ENCODE measurements around the gene VAMP2.

VAMP2 gene

DNA sequence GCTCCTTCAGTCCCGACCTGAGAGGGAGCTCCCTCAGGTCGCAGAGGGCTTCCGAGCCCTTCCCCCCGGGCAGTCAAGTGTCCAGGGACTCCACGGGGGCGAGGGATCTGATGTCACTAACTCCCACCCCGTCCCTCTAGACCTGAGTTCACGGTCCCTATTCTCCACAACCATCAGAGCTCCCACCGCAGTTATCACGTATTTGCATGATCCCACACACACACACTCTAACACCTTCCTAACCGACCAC is 6.8 kb downstream of the VAMP2 start (continued):
- TF ChIP-seq ZFP69B (tag by site-specific recombination; IDR thresholded peaks at IDR 0.05), result peak; percentile 63; the same call in 1 of the 2 replicates
- TF ChIP-seq ZBTB7A (tag by site-specific recombination; IDR thresholded peaks at IDR 0.05; ENCODE audit: low read depth), result 0 out of 2 replicates have a peak, but pooled peaks have one; percentile 30
- TF ChIP-seq, protein P1, sequence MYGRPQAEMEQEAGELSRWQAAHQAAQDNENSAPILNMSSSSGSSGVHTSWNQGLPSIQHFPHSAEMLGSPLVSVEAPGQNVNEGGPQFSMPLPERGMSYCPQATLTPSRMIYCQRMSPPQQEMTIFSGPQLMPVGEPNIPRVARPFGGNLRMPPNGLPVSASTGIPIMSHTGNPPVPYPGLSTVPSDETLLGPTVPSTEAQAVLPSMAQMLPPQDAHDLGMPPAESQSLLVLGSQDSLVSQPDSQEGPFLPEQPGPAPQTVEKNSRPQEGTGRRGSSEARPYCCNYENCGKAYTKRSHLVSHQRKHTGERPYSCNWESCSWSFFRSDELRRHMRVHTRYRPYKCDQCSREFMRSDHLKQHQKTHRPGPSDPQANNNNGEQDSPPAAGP (tag by site-specific recombination; IDR thresholded peaks at IDR 0.05), result peak; percentile 80; the same call in 1 of the 2 replicates
- TF ChIP-seq, protein P2, sequence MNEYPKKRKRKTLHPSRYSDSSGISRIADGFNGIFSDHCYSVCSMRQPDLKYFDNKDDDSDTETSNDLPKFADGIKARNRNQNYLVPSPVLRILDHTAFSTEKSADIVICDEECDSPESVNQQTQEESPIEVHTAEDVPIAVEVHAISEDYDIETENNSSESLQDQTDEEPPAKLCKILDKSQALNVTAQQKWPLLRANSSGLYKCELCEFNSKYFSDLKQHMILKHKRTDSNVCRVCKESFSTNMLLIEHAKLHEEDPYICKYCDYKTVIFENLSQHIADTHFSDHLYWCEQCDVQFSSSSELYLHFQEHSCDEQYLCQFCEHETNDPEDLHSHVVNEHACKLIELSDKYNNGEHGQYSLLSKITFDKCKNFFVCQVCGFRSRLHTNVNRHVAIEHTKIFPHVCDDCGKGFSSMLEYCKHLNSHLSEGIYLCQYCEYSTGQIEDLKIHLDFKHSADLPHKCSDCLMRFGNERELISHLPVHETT (tag by site-specific recombination; IDR thresholded peaks at IDR 0.05), result peak; percentile 81; the same call in 1 of the 2 replicates
- no peak for TF ChIP-seq ZNF521 (tag by site-specific recombination; IDR thresholded peaks at IDR 0.05)

DNA sequence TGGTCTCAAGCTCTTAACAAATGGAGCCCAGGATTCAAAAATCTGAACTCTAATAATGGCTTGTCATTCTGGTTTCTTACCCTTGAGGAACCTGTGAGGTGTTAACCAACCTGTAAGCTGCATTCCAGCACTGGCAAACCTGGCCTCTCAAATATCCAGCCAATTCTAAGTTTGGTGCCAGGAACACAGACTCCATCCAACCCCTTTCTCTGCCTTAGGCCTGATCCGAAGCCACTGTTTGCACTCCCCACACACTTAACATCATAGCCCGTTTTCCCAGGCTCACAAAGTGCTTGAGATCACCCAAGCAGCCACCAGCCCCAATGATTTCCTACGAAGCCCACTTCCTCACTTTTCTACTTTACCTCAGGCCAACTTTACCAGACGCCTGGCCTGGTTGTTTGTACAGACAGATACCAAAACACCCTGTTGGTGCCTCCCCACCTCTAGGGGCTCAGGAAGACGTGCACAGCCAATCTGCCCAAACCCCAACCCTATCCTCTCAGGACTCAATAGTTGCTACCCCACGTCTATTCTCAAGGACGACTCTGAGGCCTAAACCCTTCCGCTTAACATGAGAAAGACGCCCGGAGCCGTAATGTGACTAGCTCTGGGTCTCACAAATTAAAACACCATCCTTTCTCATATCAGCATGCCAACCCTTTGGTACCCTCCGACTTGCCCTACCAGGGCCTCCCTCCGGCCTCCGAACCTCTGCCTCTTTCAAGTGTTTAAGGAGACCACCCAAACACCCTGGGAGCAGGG is 7.3 kb downstream of the VAMP2 start:
- peak overlapping the region; percentile 74 for H3K27ac ChIP-seq (ENCODE audit: extremely low read depth, low read depth, low read length)
- TF ChIP-seq ZNF23 (tag by site-specific recombination; IDR thresholded peaks at IDR 0.05; ENCODE audit: borderline replicate concordance) (no peak), ZNF391 (tag by site-specific recombination; IDR thresholded peaks at IDR 0.05; ENCODE audit: borderline replicate concordance, low read depth) (0 out of 2 replicates have a peak, but pooled peaks have one; percentile 9)

DNA sequence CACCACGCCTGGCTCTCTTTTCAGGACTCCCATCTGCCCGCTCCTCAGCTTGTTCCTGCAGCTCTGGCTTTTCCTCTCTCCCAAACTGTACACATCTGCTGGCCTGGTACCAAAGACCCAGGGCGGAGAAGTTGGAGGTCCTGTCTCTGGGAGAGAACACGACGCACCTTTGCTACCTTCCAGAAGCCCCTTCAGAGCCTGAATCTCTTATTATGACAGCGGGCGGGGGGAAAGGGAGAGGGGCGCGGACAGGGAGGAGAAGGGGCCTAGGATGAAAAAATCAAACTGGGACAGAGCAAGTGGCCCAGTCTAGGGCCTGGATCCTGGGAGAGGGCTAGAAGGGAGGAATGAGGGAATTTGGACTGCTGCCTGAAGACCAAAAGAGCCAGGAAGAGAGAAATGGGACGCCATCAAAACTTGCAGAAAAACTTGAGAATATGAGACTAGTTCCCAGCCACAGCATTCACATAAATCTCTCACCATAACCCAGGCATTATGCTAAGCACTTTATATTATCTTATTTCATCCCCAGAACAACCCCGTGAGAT is 8.1 kb downstream of the VAMP2 start:
- peak; percentile 7; the same call in 1 of the 2 replicates for TF ChIP-seq ZNF561 (tag by site-specific recombination; IDR thresholded peaks at IDR 0.05; ENCODE audit: borderline replicate concordance)
- TF ChIP-seq ZNF473 (tag by site-specific recombination; IDR thresholded peaks at IDR 0.05), result no peak
- TF ChIP-seq, protein P3, sequence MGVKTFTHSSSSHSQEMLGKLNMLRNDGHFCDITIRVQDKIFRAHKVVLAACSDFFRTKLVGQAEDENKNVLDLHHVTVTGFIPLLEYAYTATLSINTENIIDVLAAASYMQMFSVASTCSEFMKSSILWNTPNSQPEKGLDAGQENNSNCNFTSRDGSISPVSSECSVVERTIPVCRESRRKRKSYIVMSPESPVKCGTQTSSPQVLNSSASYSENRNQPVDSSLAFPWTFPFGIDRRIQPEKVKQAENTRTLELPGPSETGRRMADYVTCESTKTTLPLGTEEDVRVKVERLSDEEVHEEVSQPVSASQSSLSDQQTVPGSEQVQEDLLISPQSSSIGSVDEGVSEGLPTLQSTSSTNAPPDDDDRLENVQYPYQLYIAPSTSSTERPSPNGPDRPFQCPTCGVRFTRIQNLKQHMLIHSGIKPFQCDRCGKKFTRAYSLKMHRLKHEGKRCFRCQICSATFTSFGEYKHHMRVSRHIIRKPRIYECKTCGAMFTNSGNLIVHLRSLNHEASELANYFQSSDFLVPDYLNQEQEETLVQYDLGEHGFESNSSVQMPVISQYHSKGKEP (tag by site-specific recombination; IDR thresholded peaks at IDR 0.05), result no peak
- no peak for TF ChIP-seq ZNF514 (tag by site-specific recombination; IDR thresholded peaks at IDR 0.05)
- TF ChIP-seq ZNF747 (tag by site-specific recombination; IDR thresholded peaks at IDR 0.05), result no peak
- TF ChIP-seq KLF1 (tag by site-specific recombination; IDR thresholded peaks at IDR 0.05), result peak; percentile 1; the same call in 1 of the 2 replicates
- 0 out of 2 replicates have a peak, but pooled peaks have one; percentile 25 for TF ChIP-seq ZNF664 (tag by site-specific recombination; IDR thresholded peaks at IDR 0.05)
- TF ChIP-seq FEZF1 (tag by site-specific recombination; IDR thresholded peaks at IDR 0.05), result 0 out of 2 replicates have a peak, but pooled peaks have one; percentile 1
- POLR2A ChIA-PET, result interaction anchor here (0.7 to 2.0 kb wide), 12 partner anchors 9 to 281 kb away, joined by 3 to 16 read pairs (median 4); partner anchors contain the start of genes ALOXE3, AURKB, BORCS6 and KRABD2
- H3K36me3 ChIP-seq (ENCODE audit: control insufficient read depth in 2 of 2, insufficient read depth in 1 of 2, low read length in 2 of 2), result peaks cover 4 to 20% of the 10 kb centered on the region in 2 experiments; a peak in 2 of 3 replicates
- no peaks in the 10 kb centered on the region for H3K9me3 ChIP-seq (ENCODE audit: control insufficient read depth, insufficient read depth, low read depth, low read length)
- no peak overlapping the region for H3K4me3 ChIP-seq (ENCODE audit: low read depth, low read length)
- peak overlapping the region; percentile 74 for H3K27ac ChIP-seq (ENCODE audit: extremely low read depth, low read depth, low read length)
- peaks cover 25% of the 10 kb centered on the region for H3K4me1 ChIP-seq (ENCODE audit: control insufficient read depth, insufficient read depth, low read length)
- CTCF ChIA-PET, result interaction anchor here (0.6 to 7.3 kb wide), 6 partner anchors 15 to 81 kb away, joined by 3 to 91 read pairs (median 5); partner anchors contain the start of genes ALOX12B and ALOXE3

More for the DNA sequence above, 7.3 kb downstream of the VAMP2 start:
- Histone ChIP-seq H3K9me3 (ENCODE audit: control insufficient read depth, insufficient read depth, low read depth, low read length) (no peaks in the 10 kb centered on the region), H3K4me3 (ENCODE audit: low read depth, low read length) (peak overlapping the region; percentile 45), H3K36me3 (ENCODE audit: control insufficient read depth in 2 of 2, insufficient read depth in 1 of 2, low read length in 2 of 2) (peaks cover 11 to 20% of the 10 kb centered on the region in 2 experiments; a peak in 2 of 3 replicates), H3K4me1 (ENCODE audit: control insufficient read depth, insufficient read depth, low read length) (peaks cover 25% of the 10 kb centered on the region)
- ChIA-PET CTCF (interaction anchor here (0.6 to 7.3 kb wide), 9 partner anchors 12 to 82 kb away, joined by 3 to 91 read pairs (median 3); partner anchors contain the start of gene ALOXE3), POLR2A (interaction anchor here (1.3 to 4.6 kb wide), 6 partner anchors 16 to 67 kb away, joined by 10 to 34 read pairs (median 16); partner anchors contain the start of genes ALOXE3, AURKB and TMEM107)

Measured in HEK293 (cell line).